Mesothelial cell of epicardium (in vitro differentiated cells): Measurements from ENCODE around the gene PLCH2. TPM values are rescaled to one million over a fixed set of nuclear protein-coding genes. Genes with fewer than 3 reads are reported as not detected.

Experiments used
- DNase-seq, 2 experiments: peaks; one replicate each; pipeline ENCODE4 v3.0.0; 2021; ENCODE audit warnings: low spot score in 2 of 2; ENCODE audit not compliant: unreplicated experiment in 2 of 2
- H3K27ac Mint-ChIP-seq: 2 replicates; pipeline ENCODE4 v1.8.0; 2021; ENCODE audit warnings: mixed read lengths
- H3K27me3 Mint-ChIP-seq: 2 replicates; pipeline ENCODE4 v1.8.0; 2021; ENCODE audit warnings: low read depth, mixed read lengths
- H3K36me3 Mint-ChIP-seq: 2 replicates; pipeline ENCODE4 v1.8.0; 2021; ENCODE audit warnings: mixed read lengths
- H3K4me1 Mint-ChIP-seq: 2 replicates; pipeline ENCODE4 v1.8.0; 2021; ENCODE audit warnings: mixed read lengths
- H3K4me3 Mint-ChIP-seq: 2 replicates; pipeline ENCODE4 v1.8.0; 2021; ENCODE audit warnings: mild to moderate bottlenecking, moderate library complexity, mixed read lengths
- H3K9me3 Mint-ChIP-seq: 2 replicates; pipeline ENCODE4 v1.8.0; 2021; ENCODE audit warnings: mixed read lengths
- CTCF ChIP-seq: fragments of 200-600 bp; sonication (generic); IDR thresholded peaks from one replicate; pipeline ENCODE4 v1.5.0; 2021; ENCODE audit warnings: antibody characterized with exemption; ENCODE audit not compliant: unreplicated experiment
- total RNA-seq: library from RNA; stranded (reverse); gene quantifications from 3 replicates; pipeline ENCODE4 v1.2.1, GENCODE V29; 2021

PLCH2 gene
- total RNA-seq, 1 donor from 2014 or later, result 1.7 TPM

- H3K27me3 Mint-ChIP-seq, result peaks cover 65% of the 10 kb centered on the region
- H3K4me1 Mint-ChIP-seq, result peaks cover 5% of the 10 kb centered on the region
- no peaks in the 10 kb centered on the region for H3K36me3 Mint-ChIP-seq
- no peak for DNase-seq
- TF ChIP-seq CTCF, result no peak
- H3K27ac Mint-ChIP-seq, result no peak overlapping the region
- H3K4me3 Mint-ChIP-seq, result no peak overlapping the region
- H3K9me3 Mint-ChIP-seq, result no peaks in the 10 kb centered on the region
Measured at GRCh38 chr1:2446394-2446793, 29.7 kb upstream of the PLCH2 start.

GRCh38 chr1:2446861-2447260 is 29.2 kb upstream of the PLCH2 start:
- TF ChIP-seq CTCF, result no peak
- H3K27ac Mint-ChIP-seq, result peak overlapping the region; percentile 34
- no peak for DNase-seq
- peaks cover 5% of the 10 kb centered on the region for H3K4me1 Mint-ChIP-seq
- H3K27me3 Mint-ChIP-seq, result peaks cover 60% of the 10 kb centered on the region
- no peak overlapping the region for H3K4me3 Mint-ChIP-seq
- no peaks in the 10 kb centered on the region for H3K9me3 Mint-ChIP-seq
- no peaks in the 10 kb centered on the region for H3K36me3 Mint-ChIP-seq

- H3K36me3 Mint-ChIP-seq, result no peaks in the 10 kb centered on the region
- TF ChIP-seq CTCF, result no peak
- peaks cover 54% of the 10 kb centered on the region for H3K27me3 Mint-ChIP-seq
- H3K4me1 Mint-ChIP-seq, result peaks cover 5% of the 10 kb centered on the region
- no peak overlapping the region for H3K4me3 Mint-ChIP-seq
- H3K27ac Mint-ChIP-seq, result peak overlapping the region; percentile 34
- no peaks in the 10 kb centered on the region for H3K9me3 Mint-ChIP-seq
- DNase-seq, result no peak
Measured at GRCh38 chr1:2447276-2448097, 28.6 kb upstream of the PLCH2 start.

GRCh38 chr1:2448098-2448445 is 28.0 kb upstream of the PLCH2 start:
- peaks cover 48% of the 10 kb centered on the region for H3K27me3 Mint-ChIP-seq
- no peaks in the 10 kb centered on the region for H3K36me3 Mint-ChIP-seq
- no peak overlapping the region for H3K4me3 Mint-ChIP-seq
- H3K27ac Mint-ChIP-seq, result no peak overlapping the region
- no peak for TF ChIP-seq CTCF
- H3K9me3 Mint-ChIP-seq, result no peaks in the 10 kb centered on the region
- DNase-seq, result no peak
- H3K4me1 Mint-ChIP-seq, result peaks cover 3% of the 10 kb centered on the region

GRCh38 chr1:2449636-2450454 is 26.2 kb upstream of the PLCH2 start:
- Mint-ChIP-seq H3K36me3 (no peaks in the 10 kb centered on the region), H3K4me3 (no peak overlapping the region), H3K27me3 (peaks cover 37% of the 10 kb centered on the region), H3K9me3 (no peaks in the 10 kb centered on the region), H3K4me1 (peaks cover 3% of the 10 kb centered on the region), H3K27ac (no peak overlapping the region)
- no peak for DNase-seq
- TF ChIP-seq CTCF, result no peak
